Tibial nerve (tissue), 4 donors: ENCODE measurements around the gene MEIS1.

Experiments used
- EP300 ChIP-seq, 2 donors: sonication (generic); formaldehyde crosslinking; IDR thresholded peaks; one replicate each; pipeline ENCODE4 v1.6.1; 2017; ENCODE audit warnings: antibody characterized with exemption in 2 of 2, mild to moderate bottlenecking in 1 of 2
- POLR2A ChIP-seq, 2 donors: fragments of 450-650 bp; IDR thresholded peaks; one replicate each; pipeline ENCODE4 v1.6.1; 2017; ENCODE audit warnings: antibody characterized with exemption in 2 of 2, mild to moderate bottlenecking in 2 of 2, moderate library complexity in 2 of 2
- TF ChIP-seq, protein P1 (sequence below), 5 experiments: fragments of 200-600 bp in 3 of 5; fragments of 450-650 bp in 2 of 5; sonication (generic) in 3 of 5; IDR thresholded peaks; one replicate each; pipeline ENCODE4 v1.5.1; 2016 to 2019; ENCODE audit warnings: antibody characterized with exemption in 5 of 5, mild to moderate bottlenecking in 3 of 5, moderate library complexity in 2 of 5

- TF ChIP-seq, protein P1, sequence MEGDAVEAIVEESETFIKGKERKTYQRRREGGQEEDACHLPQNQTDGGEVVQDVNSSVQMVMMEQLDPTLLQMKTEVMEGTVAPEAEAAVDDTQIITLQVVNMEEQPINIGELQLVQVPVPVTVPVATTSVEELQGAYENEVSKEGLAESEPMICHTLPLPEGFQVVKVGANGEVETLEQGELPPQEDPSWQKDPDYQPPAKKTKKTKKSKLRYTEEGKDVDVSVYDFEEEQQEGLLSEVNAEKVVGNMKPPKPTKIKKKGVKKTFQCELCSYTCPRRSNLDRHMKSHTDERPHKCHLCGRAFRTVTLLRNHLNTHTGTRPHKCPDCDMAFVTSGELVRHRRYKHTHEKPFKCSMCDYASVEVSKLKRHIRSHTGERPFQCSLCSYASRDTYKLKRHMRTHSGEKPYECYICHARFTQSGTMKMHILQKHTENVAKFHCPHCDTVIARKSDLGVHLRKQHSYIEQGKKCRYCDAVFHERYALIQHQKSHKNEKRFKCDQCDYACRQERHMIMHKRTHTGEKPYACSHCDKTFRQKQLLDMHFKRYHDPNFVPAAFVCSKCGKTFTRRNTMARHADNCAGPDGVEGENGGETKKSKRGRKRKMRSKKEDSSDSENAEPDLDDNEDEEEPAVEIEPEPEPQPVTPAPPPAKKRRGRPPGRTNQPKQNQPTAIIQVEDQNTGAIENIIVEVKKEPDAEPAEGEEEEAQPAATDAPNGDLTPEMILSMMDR (IDR thresholded peaks at IDR 0.05), result no peak
- TF ChIP-seq POLR2A (IDR thresholded peaks at IDR 0.05) (no peak), EP300 (IDR thresholded peaks at IDR 0.05) (no peak)
Observed at GRCh38 chr2:66464930-66465637, 30.2 kb downstream of the MEIS1 start.
